Islet precursor cell (in vitro differentiated cells): ENCODE data around the gene MCTP1.

ENCODE experiments used
- DNase-seq: peaks from one replicate; pipeline ENCODE4 v3.0.0-alpha.2; 2018

MCTP1 gene

DNA sequence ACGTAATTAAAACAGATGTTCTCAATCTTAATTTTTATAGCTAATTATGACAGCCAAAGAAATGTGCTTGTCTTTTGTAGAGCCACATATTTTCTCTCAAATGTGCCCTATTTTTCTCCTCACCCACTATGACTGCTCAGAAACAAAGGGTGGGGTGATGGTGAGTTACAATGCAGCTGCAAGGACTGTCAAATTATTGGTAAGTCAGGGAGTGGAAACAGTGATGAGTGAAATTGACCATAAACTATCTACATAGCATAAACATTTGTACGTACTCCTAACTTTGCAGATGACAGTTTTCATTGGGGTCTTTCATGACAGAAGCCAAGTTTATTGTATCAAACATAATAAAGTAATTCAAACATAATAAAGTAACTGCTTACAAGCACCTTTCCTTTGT is 215.9 kb downstream of the MCTP1 start:
- DNase-seq: no peak

DNA sequence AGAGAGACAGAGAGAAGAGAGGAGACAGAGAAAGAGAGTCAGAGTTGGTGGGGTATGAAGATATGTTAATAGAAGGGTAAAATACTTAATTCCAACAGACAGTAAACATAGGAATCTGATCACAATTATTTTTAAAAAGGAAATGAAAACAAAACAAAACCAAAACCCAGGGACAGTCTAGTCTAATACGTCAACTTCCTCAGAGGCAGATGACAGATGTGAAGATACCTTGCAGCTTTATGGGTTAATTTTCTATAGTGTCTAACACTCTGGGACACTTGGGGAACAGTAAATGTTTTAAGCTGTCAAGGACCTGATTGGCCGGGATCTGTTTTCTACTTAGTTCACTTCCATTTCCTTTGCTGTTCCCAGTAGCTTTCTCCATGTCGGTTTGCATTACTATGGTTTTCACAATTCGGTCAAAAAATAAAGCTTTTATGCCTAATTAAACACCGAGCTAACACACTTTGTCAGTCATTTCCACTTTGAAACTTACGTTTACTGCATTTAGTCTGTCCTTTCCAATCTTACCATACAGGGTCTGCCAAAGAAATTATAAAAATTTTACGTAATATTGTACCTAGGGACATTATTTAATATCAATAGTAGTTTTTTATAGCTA is 216.5 kb downstream of the MCTP1 start:
- DNase-seq: no peak

DNA sequence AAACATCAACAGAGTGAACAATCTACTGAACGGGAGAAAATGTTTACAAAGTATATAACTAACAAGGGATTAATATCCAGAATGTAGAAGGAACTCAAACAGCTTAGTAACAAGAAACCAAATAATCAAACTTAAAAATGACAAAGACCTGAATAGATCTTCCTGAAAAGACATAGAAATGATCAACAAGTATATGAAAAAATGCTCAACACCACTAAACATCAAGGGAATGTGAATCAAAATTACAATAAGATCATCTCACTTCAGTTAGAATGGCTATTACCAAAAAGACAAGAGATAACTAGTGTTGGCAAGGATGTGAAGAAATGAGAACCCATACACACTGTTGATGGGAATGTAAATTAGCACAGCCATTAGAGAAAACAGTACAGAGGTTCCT is 218.8 kb downstream of the MCTP1 start:
- no peak for DNase-seq

DNA sequence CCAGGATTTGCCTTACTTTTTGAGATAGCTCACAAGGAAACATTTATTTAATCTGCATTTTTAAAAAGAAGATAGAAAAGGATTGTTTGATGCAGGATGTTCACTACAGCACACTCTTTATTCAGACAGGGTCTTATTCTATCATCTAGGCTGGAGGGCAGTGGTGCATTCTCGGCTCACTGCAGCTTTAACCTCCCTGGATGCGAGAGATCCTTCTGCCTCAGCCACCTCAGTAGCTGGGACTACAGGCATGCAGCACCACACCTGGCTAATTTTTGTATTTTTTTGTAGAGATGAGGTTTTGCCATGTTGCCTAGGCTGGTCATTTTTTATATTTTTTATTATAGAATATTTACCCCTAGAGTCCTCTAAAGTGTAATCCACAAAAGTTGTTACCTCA is 221.4 kb downstream of the MCTP1 start:
- DNase-seq: no peak

DNA sequence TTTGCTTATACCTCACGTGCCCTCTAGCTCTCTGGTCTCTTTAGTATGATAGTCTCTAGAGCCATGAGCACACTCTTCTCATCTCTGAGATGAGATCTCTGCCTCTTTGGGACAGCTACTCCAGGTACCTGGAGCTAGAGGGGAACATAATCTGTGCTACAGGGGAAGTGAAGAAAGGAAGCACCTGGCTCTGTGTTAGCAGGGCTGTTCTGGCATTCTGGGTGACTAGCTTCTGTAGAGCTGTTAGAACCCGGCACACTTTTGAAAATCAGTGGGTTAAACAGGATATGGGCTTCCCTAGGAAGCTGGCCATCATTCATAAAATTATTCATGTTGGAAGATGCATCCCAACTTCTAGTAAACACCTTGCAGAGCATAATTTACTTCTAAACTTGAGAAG is 224.8 kb downstream of the MCTP1 start:
- no peak for DNase-seq

DNA sequence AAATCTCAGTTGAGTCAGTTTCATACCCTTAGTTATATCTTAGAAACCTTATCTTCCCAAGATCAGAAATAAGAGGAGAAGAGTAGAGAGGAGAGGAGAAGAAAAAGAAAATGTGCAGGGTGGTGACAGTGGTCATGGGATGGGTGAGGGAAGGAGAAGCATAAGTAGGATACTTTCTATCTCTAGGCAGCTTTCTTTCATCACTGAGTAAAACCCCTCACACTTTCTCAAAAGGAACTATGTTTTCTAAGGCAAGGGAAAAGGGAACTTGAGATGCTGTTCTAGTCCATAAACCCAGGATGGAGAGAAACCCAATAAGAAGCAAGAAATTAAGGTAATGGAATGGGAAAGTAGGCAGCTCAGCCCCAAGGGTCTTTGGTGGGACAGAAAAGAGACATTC is 225.3 kb downstream of the MCTP1 start:
- no peak for DNase-seq

DNA sequence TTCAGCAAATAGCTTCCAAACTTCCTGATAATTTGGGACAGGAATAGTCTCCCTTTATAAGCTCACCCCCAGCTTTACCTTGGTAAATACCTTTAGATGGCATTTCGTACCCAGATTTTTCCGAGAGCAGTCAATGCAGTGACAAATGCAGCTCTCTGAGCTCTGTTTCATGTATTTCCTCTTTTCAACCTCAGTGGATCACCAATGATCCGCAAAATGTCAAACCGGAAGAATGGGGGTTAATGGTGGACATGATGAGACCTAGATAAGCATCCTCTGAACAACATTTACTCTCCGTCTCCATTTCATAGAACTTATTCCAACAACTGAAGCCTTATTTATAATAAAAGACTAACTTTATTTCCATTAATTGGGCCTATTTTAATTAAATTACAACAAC is 227.3 kb downstream of the MCTP1 start:
- no peak for DNase-seq

DNA sequence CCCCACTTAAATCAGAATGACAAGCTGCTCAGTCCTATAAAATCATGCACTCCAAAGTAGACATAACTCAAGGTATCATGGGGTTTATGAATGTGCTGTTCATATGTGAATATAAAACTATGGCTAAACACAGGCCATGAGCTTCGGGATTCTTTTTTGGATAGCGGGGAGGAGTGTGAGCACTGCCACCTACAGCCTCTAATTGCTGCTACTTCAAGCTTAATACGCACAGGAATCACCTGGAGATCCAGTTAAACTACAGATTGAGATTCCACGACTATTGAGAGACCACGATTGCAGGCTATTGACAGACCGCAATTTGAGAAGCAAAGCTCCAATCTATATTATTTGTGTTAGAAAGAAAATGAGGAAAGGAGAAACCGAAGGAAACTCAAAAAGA is 231.6 kb downstream of the MCTP1 start:
- no peak for DNase-seq

DNA sequence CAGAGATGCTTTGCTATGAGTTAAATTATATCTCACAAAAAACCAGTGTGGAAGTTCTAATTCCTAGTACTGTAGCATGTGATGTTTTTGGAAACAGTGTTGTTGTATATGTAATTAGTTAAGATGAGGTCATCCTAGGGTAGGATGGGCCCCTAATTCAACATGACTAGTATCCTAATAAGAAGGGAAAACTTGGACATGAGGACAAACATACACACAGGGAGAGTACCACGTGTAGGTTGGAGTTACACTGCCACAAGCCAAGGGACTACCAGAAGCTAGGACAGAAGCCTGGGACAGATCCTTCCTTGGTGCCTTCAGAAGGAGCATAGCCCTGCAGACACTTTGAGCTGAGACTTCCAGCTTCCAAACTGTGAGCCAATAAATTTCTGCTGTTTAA is 234.2 kb downstream of the MCTP1 start:
- DNase-seq: no peak

DNA sequence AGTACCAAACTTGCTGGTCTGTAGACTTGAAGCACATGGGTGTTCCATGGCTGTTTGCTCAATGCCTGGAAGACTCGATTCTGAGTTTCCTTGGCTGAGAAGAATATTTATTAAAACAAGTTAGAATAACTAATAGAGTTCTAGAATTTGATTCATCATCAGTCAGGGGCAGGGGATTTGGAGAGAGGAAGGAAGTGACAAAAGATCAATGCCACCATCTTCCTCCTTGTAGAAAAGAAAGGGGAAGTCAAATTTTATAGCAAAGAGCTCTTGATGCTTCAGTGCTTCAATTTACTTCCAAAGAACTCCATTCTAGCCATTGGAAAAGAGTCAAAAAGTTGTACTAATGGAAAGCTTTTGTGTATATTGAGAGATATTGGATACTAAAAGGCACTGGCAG is 236.3 kb downstream of the MCTP1 start:
- no peak for DNase-seq

DNA sequence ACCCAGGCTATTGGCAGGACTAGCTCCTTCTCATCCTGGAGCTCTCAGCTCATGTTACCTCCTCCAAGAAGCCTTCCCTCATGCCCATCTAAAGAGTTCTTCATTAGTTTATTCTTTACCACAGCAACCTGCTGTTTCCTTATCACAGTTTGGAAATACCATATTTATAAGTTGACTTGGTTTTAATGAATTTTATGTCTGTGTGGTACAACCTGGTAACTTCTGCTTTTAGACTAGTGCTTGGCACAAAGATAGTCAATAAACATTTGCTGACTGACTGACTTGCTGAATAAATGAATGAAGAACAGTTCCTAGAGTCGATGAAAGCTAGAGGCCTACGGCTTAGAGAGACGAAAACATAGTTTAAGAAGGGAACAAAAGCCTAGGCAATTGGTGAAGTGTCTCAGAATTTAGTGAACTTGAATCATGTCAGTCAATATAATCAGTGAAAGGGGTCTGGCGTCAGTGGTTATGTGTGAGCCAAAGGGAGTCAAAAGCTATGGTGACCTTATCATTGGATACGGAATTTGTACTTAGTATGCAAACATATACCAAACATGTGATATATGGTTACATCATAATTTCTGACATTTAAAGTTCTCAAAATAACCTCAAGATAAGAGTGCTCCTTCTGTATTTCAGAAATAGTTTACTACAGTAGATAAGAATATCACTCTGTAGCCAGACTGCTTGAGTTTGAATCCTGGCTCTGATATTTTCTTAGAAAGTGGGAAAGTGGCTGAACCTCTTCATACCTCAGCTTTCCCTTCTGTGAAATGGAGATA is 239.5 kb downstream of the MCTP1 start:
- no peak for DNase-seq

DNA sequence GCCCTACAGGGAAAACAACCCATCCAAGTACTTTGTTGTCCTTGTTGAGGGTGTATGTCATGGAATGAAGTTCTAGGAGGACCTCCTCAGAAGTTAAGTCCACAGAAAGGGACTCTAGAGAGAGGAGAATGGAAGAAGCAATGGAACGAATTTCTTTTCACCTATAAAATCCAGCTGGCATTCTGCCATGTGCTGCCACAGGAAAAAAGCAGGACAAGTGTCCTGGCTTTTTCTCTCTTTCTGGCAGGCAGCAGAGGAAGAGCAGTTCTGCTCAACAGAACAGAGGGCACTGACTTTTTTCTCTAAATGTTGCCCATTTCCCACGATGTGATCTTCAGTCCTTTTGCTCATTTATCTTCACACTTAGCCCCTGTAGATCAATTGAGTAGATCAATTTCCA is 240.8 kb downstream of the MCTP1 start:
- no peak for DNase-seq

DNA sequence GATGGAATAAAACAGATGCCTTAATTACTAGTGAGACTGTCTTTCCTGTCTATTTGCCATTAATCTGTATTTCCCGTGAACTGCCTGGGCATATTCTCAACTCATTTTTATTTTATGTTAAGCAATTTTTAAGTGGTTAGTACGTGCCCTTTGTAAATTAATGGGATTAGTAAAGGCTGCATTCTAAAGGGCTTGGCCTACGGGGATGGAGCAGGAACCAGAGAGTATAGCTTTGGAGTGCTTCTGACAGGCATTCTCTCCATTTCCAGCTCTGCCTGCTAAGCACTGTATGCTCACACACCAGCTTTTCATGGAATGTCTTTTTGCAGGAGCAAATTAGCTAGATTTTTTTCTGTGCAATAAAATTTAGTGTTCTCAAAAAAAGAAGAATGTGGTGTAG is 241.2 kb downstream of the MCTP1 start:
- DNase-seq: no peak

DNA sequence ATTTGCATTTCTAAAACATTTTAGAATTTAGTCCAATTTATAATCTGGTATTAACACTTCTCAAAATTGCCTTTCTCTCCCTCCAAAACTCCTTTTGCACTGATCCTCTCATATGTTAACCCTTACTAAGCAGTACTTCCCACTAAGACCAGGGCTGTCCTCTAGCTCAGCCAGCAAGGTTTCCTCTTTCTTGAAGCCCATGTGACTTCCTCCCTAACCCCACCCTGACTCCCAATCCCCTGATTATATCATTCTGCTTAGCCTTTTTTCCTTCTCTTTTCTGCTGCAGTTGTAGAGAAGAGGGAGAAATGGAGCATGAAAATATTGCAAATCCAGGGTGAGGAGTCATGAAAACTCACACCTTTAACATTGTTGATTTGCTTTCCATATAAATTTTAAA is 241.7 kb downstream of the MCTP1 start:
- DNase-seq: no peak

DNA sequence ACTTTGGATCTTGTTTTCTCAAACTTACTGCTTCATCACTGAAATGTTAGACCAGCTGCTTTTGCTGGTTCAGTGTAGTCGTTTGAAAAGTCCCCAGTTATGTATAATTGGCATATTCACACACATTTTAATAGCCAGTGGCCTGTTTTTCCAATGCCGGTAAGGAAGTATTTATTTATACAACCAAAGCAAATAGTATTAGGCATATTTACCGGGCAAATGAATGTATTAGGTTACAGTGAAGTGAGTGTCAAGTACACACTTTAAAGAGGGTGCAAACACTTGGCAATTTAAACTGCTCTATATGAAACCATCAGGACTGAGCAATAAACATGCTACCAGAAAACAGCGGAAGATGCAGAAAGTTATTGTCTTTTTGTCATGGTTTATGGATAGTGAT is 242.9 kb downstream of the MCTP1 start:
- DNase-seq: no peak

DNA sequence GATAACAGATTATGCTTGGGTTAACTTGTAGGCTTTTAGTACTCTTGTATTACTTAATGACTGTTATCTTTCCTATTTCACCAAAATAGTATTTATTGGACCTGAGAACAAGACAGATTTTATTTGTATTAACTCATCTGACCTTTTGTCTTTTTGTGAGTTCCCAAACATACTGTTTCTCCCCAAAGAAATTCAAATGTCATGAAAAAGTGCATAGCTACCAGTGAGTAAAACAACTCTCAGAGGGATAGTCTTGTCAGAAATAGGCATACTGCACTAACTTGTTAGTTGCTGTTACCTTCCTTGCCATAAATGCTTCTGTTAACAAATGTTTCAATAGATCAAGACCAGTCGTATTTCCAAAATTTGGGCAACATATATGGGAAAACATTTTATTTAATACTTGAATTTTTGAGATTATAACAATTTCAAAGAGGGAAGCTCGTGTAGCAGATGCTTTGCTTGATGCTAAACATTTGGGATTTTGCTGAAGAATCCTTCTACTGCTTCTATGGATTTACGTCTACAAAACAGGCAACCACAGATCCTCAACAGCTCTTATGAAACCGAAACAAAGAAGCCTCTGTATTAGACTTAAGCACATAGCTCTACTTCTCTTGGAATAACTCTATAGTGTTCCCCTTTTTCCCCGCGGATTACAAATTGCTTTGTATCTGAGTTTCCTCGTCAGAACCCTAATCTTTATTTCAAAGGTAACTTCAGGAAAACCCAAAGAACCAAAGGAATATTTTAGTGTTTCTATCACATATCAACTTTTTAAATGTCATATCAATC is 248.8 kb downstream of the MCTP1 start:
- no peak for DNase-seq

DNA sequence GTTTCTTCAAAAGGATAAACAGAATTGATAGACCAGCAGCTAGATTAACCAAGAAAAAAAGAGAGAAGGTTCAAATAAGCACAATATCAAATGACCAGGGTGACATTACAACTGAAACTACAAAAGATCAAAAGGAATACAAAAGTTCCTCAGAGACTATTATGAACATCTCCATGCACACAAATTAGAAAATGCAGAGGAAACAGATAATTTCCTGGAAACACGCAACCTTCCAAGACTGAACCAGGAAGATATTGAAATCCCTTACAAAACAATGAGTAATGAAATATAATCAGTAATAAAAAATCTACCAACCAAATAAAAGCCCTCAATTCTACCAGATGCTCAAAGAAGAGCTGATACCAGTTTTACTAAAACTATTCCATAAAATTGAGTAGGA is 252.1 kb downstream of the MCTP1 start:
- DNase-seq: no peak

DNA sequence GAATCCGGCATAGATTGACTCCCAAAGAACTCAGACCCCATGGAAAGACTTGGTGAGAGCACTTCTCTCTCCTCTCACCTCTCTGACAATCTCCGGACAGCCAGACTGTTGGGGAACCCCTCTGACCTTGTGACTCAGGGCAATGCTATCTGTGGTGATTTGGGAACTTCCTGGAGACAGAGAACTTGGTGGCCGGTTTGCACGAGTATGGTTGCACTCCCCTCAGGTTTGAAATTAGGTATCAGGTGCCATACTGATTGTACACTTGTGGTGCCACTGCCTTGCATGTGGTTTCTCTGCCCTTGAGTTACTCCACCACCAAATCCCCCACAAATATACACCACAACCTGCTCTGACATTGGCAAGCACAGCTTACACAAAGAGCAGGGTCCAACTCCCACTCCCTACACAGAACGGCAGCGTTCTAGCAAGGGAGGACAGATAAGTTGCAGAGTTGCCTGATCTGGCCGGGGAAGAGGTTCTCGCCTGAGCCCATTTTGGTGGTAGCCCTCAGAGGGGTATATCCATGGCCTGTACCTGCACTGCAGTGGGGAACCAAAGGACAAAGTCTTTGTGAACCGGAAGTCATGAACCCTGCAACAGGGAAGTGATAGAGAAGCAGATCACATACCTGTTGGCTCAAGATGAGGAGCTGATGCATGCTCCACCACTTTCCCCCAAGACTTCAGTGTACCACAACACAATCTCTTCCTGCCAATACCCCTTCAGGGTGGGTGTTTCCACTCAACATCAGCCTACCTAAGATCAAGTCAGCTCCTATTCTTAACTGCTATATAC is 255.1 kb downstream of the MCTP1 start:
- no peak for DNase-seq

DNA sequence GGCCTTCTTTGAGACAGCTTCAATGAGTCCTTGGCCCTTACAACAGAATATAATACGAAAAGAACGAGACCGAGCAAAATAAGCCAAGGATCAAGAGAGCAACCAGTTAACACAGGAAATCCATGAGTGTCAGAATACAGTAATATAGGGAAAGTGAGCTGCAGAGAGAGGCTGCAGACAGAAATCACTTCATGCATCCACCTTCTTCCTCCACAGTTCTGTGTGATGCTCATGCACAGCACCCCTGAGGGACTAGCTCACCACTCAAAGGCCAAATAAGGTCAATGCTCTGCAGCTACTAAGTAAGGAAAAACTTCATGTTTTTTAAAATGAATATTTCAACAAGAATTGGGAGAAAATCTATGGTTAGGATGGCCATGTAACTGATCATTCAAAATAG is 257.1 kb downstream of the MCTP1 start:
- no peak for DNase-seq

DNA sequence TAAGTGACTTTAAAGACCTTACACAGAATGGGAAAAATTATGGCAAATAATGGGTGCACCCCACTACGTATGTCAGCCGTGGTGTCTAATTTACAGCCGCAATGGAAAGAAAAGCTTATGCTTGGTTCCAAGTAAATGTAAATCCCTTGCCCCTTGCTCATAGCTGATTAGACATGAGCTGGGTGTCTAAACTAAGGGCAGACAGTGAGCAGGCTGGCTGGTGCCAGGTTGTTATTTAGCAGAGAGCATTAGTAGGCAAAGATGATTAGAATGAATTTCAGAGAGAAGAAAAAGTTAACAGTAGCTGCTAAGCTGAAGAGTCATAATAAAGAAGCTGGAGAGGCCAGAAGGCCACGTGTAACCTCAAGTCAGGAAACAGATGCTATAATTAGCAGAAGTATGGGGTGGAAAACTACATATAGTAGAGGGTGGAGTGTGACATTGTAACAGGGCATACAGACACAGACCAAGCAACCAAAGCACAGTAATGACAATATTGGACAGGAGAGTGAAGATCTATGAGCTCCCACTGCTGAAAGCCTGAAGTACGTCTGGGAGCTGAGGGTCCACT is 257.7 kb downstream of the MCTP1 start:
- DNase-seq: no peak

DNA sequence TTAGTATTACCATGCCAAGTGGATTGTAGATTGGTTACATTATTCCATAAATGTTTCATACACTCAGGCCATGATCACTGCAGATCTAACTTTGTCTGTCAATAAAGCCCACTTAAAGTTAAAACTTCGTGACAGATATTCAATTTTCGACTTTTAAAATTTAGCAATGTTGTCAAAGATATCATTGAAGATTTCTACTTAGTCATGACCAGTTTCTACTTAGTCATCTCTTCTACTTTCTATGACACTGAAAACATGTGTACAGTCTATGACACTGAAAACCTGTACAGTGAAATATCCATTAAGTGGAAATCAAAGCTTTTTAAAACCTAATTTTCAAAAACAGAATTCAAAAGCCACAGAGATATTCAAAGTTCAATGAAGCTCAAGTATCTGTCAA is 258.2 kb downstream of the MCTP1 start:
- no peak for DNase-seq

DNA sequence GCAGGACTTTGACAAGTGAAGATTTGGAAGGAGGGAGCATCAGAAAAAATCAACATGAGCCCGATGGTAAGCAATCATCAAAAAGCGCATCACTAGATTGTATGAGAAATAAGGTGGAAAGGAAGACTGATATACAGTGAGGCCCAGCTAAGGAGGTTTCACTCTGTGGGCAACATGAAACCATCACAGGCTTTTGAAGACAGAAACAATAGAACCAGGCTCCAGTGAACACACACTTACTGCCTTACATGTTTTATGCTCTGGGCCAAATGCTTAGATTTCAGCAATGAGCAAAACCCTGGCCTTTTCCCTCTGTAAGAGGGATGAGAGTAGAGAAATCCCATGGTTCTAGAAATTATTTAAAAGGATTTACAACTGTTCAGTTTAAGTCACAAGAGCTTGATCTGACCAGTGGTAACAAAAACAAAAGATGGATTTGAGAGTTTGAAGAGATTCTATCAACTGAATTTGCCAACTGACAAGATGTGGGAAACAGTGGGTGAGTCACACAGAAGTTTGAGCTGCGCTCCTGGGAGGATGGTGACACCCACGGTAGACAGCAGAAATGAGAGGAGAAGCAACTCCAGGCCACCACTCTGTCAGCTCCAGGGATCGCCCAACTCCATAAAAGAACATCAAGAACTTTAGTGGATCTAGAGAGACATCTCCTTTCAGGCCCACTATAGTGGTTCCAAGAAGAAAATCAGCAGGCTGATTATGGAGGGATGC is 261.8 kb downstream of the MCTP1 start:
- DNase-seq: no peak
